Skin of body (tissue), 2 donors: Measurements from ENCODE around the gene ACTN1. TPM values are rescaled to one million over a fixed set of nuclear protein-coding genes. Genes with fewer than 3 reads are reported as not detected.

Experiments
- DNase-seq: peaks from one replicate; lab custom pipeline; 2025; lab: John Stamatoyannopoulos, UW
- total RNA-seq: library from RNA; depleted of rRNA; stranded (reverse); fragments of >200 nt; gene quantifications from one replicate; pipeline ENCODE4 v1.2.3, GENCODE V29; 2014

ACTN1 gene
- total RNA-seq, 1 donor from 2014 or later = 112 TPM

GRCh38 chr14:68951800-68952530 is 27.1 kb downstream of the ACTN1 start:
- DNase-seq = no peak

- no peak for DNase-seq
These were observed 27.9 kb downstream of the ACTN1 start for GRCh38 chr14:68951035-68951797.

GRCh38 chr14:68950111-68950510 is 29.0 kb downstream of the ACTN1 start:
- no peak for DNase-seq

GRCh38 chr14:68949601-68949965 is 29.5 kb downstream of the ACTN1 start:
- DNase-seq = no peak

- peak; percentile 23 for DNase-seq
These were observed 30.2 kb downstream of the ACTN1 start for GRCh38 chr14:68948686-68949600.

- no peak for DNase-seq
These were observed 31.3 kb downstream of the ACTN1 start for GRCh38 chr14:68947802-68948201.

GRCh38 chr14:68946489-68946822 is 32.6 kb downstream of the ACTN1 start:
- DNase-seq = no peak

GRCh38 chr14:68945585-68946488 is 33.3 kb downstream of the ACTN1 start:
- no peak for DNase-seq

GRCh38 chr14:68945190-68945584 is 33.9 kb downstream of the ACTN1 start:
- no peak for DNase-seq

- DNase-seq = no peak
These were observed 34.9 kb downstream of the ACTN1 start for GRCh38 chr14:68944162-68944561.

- DNase-seq = no peak
These were observed 36.0 kb downstream of the ACTN1 start for GRCh38 chr14:68943107-68943506.

- DNase-seq = no peak
These were observed 36.6 kb downstream of the ACTN1 start for GRCh38 chr14:68942296-68943035.

- DNase-seq = peak; percentile 38
These were observed 37.3 kb downstream of the ACTN1 start for GRCh38 chr14:68941820-68942219.

GRCh38 chr14:68940614-68941185 is 38.4 kb downstream of the ACTN1 start:
- no peak for DNase-seq

- peak; percentile 44 for DNase-seq
These were observed 39.0 kb downstream of the ACTN1 start for GRCh38 chr14:68939893-68940613.

- no peak for DNase-seq
These were observed 39.8 kb downstream of the ACTN1 start for GRCh38 chr14:68939181-68939892.

GRCh38 chr14:68938271-68939150 is 40.6 kb downstream of the ACTN1 start:
- no peak for DNase-seq
